GM19438 (cell line): ENCODE results near the gene CRYBB1.
"Not testable (repeated sequence)": the region's sequence is repeated elsewhere in the genome, so short reads cannot be mapped to it uniquely, and the experiment has no call there.

Experiments
- ATAC-seq: cut with Tn5 transposase; IDR thresholded peaks from one replicate; pipeline ENCODE4 v1.9.1; 2021; ENCODE audit warnings: low read depth; ENCODE audit not compliant: unreplicated experiment

The CRYBB1 gene

GRCh38 chr22:26642465-26643417 is 24.9 kb upstream of the CRYBB1 start:
- no peak for ATAC-seq

GRCh38 chr22:26636296-26636695 is 18.5 kb upstream of the CRYBB1 start:
- no peak for ATAC-seq

GRCh38 chr22:26635117-26635516 is 17.3 kb upstream of the CRYBB1 start:
- ATAC-seq, result no peak

GRCh38 chr22:26634189-26634588 is 16.4 kb upstream of the CRYBB1 start:
- ATAC-seq, result no peak

- no peak for ATAC-seq
Observed at GRCh38 chr22:26632422-26633155, 14.8 kb upstream of the CRYBB1 start.

- no peak for ATAC-seq
Observed at GRCh38 chr22:26631282-26631681, 13.5 kb upstream of the CRYBB1 start.

- no peak for ATAC-seq
Observed at GRCh38 chr22:26629988-26630761, 12.3 kb upstream of the CRYBB1 start.

- no peak for ATAC-seq
Observed at GRCh38 chr22:26624803-26625202, 7.0 kb upstream of the CRYBB1 start.

- no peak for ATAC-seq
Observed at GRCh38 chr22:26623984-26624383, 6.2 kb upstream of the CRYBB1 start.

GRCh38 chr22:26621663-26622062 is 3.8 kb upstream of the CRYBB1 start, which contains the start of gene CRYBA4:
Gene CRYBA4 (plus strand): TSS chr22:26621963. CDS start chr22:26622597, 634 bp downstream.
- ATAC-seq, result no peak

- no peak for ATAC-seq
Observed at GRCh38 chr22:26620197-26620596, 2.4 kb upstream of the CRYBB1 start.

- no peak for ATAC-seq
Observed at GRCh38 chr22:26619510-26619909, 1.7 kb upstream of the CRYBB1 start.

- ATAC-seq, result no peak
Observed at GRCh38 chr22:26618455-26618854, 628 bp upstream of the CRYBB1 start.

GRCh38 chr22:26616650-26617049 is 1.2 kb downstream of the CRYBB1 start:
- ATAC-seq, result no peak

GRCh38 chr22:26615830-26616435 is 1.9 kb downstream of the CRYBB1 start:
- no peak for ATAC-seq

- ATAC-seq, result peak; percentile 58
Observed at GRCh38 chr22:26615149-26615548, 2.7 kb downstream of the CRYBB1 start.

GRCh38 chr22:26614322-26614721 is 3.5 kb downstream of the CRYBB1 start:
- no peak for ATAC-seq

- ATAC-seq, result not testable (repeated sequence)
Observed at GRCh38 chr22:26613753-26614152, 4.1 kb downstream of the CRYBB1 start.

- no peak for ATAC-seq
Observed at GRCh38 chr22:26612652-26613051, 5.2 kb downstream of the CRYBB1 start.

- no peak for ATAC-seq
Observed at GRCh38 chr22:26610996-26611395, 6.8 kb downstream of the CRYBB1 start.
